ENCODE data around the gene AP2A1.

Gene AP2A1

DNA sequence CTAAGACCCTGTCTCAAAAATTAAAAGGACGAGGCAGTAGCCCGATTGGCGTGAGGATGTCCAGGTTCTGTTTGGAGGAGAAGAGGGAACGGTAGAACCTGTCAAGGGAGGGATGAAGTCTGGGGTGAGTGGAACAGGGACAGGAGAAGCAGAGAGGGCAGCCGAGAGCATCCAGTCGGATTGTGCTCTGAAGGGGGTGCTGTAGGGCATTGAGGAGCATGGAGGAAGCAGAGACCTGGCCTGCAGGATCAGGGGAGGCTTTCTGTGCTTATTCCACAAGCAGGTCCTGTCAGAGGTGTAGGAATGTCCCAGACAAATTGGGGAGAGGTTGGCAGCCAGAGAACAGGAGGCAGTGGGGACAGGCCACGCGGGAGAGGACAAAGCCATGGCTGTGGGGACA, 14.1 kb downstream of the AP2A1 start:
- TF ChIP-seq CTCF (IDR thresholded peaks at IDR 0.05; ENCODE audit: low read depth, low read length), result no peak
- no peak overlapping the region for H3K4me3 ChIP-seq (replicated peaks in 1 of 2; ENCODE audit: low read depth in 2 of 2, low read length in 2 of 2)
- DNase-seq (ENCODE audit: low read depth in 2 of 2), result no peak

DNA sequence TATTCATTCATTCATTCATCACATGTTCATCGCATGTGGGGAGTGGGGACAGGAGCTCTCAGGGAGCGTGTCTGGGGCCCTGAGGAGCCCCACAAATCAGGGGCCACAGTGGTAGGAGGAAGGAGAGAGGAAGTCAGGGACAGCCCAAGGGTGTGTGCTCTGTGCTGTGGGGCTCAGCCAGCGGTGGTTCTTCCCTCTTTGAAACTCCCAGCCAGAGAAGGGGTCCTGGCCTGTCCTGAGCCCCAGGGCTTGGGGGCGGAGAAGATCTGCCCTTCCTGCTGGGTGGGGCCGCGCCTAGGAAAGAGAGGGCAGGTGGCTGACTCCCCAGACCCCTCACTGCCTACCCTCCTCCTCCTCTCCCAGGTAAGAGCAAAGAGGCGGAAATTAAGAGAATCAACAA, 14.6 kb downstream of the AP2A1 start:
- DNase-seq (ENCODE audit: low read depth in 2 of 2), result no peak
- no peak overlapping the region for H3K4me3 ChIP-seq (replicated peaks in 1 of 2; ENCODE audit: low read depth in 2 of 2, low read length in 2 of 2)

DNA sequence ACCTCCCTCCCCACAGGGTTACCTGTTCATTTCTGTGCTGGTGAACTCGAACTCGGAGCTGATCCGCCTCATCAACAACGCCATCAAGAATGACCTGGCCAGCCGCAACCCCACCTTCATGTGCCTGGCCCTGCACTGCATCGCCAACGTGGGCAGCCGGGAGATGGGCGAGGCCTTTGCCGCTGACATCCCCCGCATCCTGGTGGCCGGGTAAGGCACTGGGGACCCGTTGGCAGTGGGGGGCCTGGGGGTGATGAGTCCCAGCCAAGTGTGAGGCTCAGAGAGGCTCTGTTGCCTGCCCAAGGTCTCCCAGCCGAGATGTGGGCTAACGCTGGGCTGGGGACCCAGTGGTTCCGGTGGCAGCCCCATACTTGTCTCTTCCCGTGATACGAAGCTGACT, 15.7 kb downstream of the AP2A1 start:
- no peak overlapping the region for H3K4me3 ChIP-seq (replicated peaks in 1 of 2; ENCODE audit: low read depth in 2 of 2, low read length in 2 of 2)

More for the DNA sequence above, 14.6 kb downstream of the AP2A1 start:
- TF ChIP-seq CTCF (IDR thresholded peaks at IDR 0.05; ENCODE audit: low read depth, low read length), result no peak

GRCh38 chr19:49786376-49786820, 19.6 kb downstream of the AP2A1 start:
- H3K4me3 ChIP-seq (replicated peaks in 1 of 2; ENCODE audit: low read depth in 2 of 2, low read length in 2 of 2), result no peak overlapping the region
- peak in 1 of 2 donors; percentile 55 for DNase-seq (ENCODE audit: low read depth in 2 of 2)
- no peak for TF ChIP-seq CTCF (IDR thresholded peaks at IDR 0.05; ENCODE audit: low read depth, low read length)

More for the DNA sequence above, 15.7 kb downstream of the AP2A1 start:
- no peak for TF ChIP-seq CTCF (IDR thresholded peaks at IDR 0.05; ENCODE audit: low read depth, low read length)
- DNase-seq (ENCODE audit: low read depth in 2 of 2), result no peak

- TF ChIP-seq CTCF (IDR thresholded peaks at IDR 0.05; ENCODE audit: low read depth, low read length), result no peak
- DNase-seq (ENCODE audit: low read depth in 2 of 2), result no peak
- no peak overlapping the region for H3K4me3 ChIP-seq (replicated peaks in 1 of 2; ENCODE audit: low read depth in 2 of 2, low read length in 2 of 2)
These were observed 20.9 kb downstream of the AP2A1 start for GRCh38 chr19:49787746-49788145.

DNA sequence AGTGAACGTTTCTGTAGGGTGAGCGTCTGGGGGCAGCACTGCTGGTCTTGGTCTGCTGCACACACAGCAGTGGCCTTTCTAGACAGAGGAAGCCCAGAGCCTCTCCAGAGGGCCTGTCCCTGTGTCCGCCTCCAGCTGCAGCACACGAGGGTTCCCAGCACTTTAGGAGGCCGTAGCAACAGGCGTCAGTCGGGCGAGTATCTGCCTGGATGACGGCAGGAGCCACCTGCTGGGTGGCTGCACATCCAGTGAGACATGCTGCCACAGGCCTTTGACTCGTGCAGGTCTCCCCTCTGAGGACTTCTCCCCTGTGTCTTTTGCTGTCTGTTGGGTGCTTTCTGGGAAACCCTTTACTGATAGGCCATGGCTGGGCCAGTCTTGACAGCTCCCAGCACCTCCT, 22.1 kb downstream of the AP2A1 start:
- H3K4me3 ChIP-seq (replicated peaks in 1 of 2; ENCODE audit: low read depth in 2 of 2, low read length in 2 of 2), result no peak overlapping the region
- no peak for DNase-seq (ENCODE audit: low read depth in 2 of 2)

More for the DNA sequence above, 22.1 kb downstream of the AP2A1 start:
- no peak for TF ChIP-seq CTCF (IDR thresholded peaks at IDR 0.05; ENCODE audit: low read depth, low read length)
